Heart left ventricle (tissue), 16 donors: ENCODE data around the gene LILRB1. TPM values are rescaled to one million over a fixed set of nuclear protein-coding genes. Genes with fewer than 3 reads are reported as not detected.

Experiments used
- ATAC-seq, 4 donors: fragments of 200-7000 bp; cut with Tn5 transposase; one replicate each; pipeline ENCODE4 v1.9.1; 2020 to 2022; ENCODE audit warnings: moderate library complexity in 4 of 4, mild to moderate bottlenecking in 3 of 4, moderate number of reproducible peaks in 1 of 4
- DNase-seq, 5 donors: peaks; one replicate each; pipeline ENCODE4 v3.0.0-alpha.2; 2020
- H3K27ac ChIP-seq, 12 donors: fragments of 200-600 bp; sonication (generic) in 4 of 12; one replicate each; pipeline versions ENCODE4 v1.5.0 to v1.8.0; 2016 to 2022; ENCODE audit warnings: mild to moderate bottlenecking in 2 of 12
- H3K27me3 ChIP-seq, 9 donors: fragments of 200-600 bp; sonication (generic) in 2 of 9; one replicate each; pipeline versions ENCODE4 v1.5.1 to v1.8.0; 2016 to 2022; ENCODE audit warnings: mild to moderate bottlenecking in 3 of 9
- H3K36me3 ChIP-seq, 9 donors: fragments of 200-600 bp; sonication (generic) in 2 of 9; one replicate each; pipeline versions ENCODE4 v1.5.0 to v1.8.0; 2018 to 2022; ENCODE audit warnings: mild to moderate bottlenecking in 2 of 9
- H3K4me1 ChIP-seq, 12 donors: fragments of 200-600 bp; sonication (generic) in 4 of 12; one replicate each; pipeline versions ENCODE4 v1.5.0 to v1.8.0; 2016 to 2022; ENCODE audit warnings: mild to moderate bottlenecking in 3 of 12
- H3K4me3 ChIP-seq, 12 donors: fragments of 200-600 bp; sonication (generic) in 4 of 12; one replicate each; pipeline versions ENCODE4 v1.5.0 to v1.8.0; 2017 to 2022; ENCODE audit warnings: mild to moderate bottlenecking in 9 of 12, moderate library complexity in 4 of 12
- H3K9me3 ChIP-seq, 12 donors: fragments of 200-600 bp; sonication (generic) in 4 of 12; one replicate each; pipeline versions ENCODE4 v1.5.0 to v1.8.0; 2016 to 2022; ENCODE audit warnings: mild to moderate bottlenecking in 1 of 12
- POLR2A ChIP-seq, 2 donors: fragments of 450-650 bp; IDR thresholded peaks; one replicate each; pipeline ENCODE4 v1.6.1; 2017; ENCODE audit warnings: antibody characterized with exemption in 2 of 2, mild to moderate bottlenecking in 2 of 2, moderate library complexity in 2 of 2
- WGBS, 4 donors: extraction: QIAGEN DNeasy Blood & Tissue Kit in 2 of 4; methylation state at CpG; one replicate each; pipeline versions ENCODE4 v1.1.5 to v1.1.7; 2013 to 2018; 5-methylcytosine and 5-hydroxymethylcytosine counted together
- intact Hi-C, 10 donors: fragments of 100-400 bp; cut with DNase I; formaldehyde crosslinking; loops; one replicate each; pipeline versions ENCODE4 v1.11.1 to v1.14.2; 2022
- polyA plus RNA-seq, 2 donors: library from polyadenylated mRNA; stranded (reverse); fragments of 200-250 nt; gene quantifications; one replicate each; pipeline ENCODE4 v1.2.3, GENCODE V29; 2013
- total RNA-seq, 9 donors: library from RNA; depleted of rRNA in 2 of 9; stranded (reverse); fragments of >200 nt in 2 of 9; fragmentation: NEBNext Ultra II Directional in 3 of 9; extraction: Animal tissue kit (Norgen Biotek cat#: 25700) in 3 of 9; gene quantifications; one replicate each; pipeline versions ENCODE4 v1.1.0 to v1.2.4, GENCODE V29; 2016 to 2023
- TF ChIP-seq, protein P1 (sequence below), 12 donors: fragments of 200-600 bp; sonication (generic) in 4 of 12; IDR thresholded peaks; one replicate each; pipeline versions ENCODE4 v1.5.0 to v1.8.0; 2018 to 2022; ENCODE audit warnings: antibody characterized with exemption in 12 of 12, mild to moderate bottlenecking in 5 of 12
- donor health status: ischemic (EF 13 %, LVEDD 7.1; RV severe dilation, severe dysfunction).
- donor health status: healthy with polysubstance abuse.
- donor health status: DM: no; HTN: yes; CAD: no.
- donor health status: DM: no; HTN: no; CAD: no.
- donor health status: ischemic (EF 25% LVEDD 6.9; RV normal size, moderate dysfunction).
- donor health status: ischemic (EF 25% LVEDD 5.7; RV mildly dilated, moderate dysfunction).
- donor health status: healthy.
- donor health status: DM: yes; HTN: yes; CAD: no.
- donor health status: ischemic (EF 35%, LVEDD 5.7; RV mildly dilated, moderate dysfunction).
- donor health status: nonischemic (EF 11% LVEDD 7.7; RV severe dilation, severe dysfunction).
- donor health status: DM: yes; HTN: yes; CAD: no.
- donor health status: PGD.
- donor health status: ischemic (EF 29% LVEDD 5.4; RV normal size, mild dysfunction).
- donor health status: nonischemic (EF 23%, LVEDD 6.1; RV moderate dilation, normal function).

Gene LILRB1
- total and polyA plus RNA-seq, 11 donors, result 0.16 to 35.6 (median 1.0) TPM

DNA sequence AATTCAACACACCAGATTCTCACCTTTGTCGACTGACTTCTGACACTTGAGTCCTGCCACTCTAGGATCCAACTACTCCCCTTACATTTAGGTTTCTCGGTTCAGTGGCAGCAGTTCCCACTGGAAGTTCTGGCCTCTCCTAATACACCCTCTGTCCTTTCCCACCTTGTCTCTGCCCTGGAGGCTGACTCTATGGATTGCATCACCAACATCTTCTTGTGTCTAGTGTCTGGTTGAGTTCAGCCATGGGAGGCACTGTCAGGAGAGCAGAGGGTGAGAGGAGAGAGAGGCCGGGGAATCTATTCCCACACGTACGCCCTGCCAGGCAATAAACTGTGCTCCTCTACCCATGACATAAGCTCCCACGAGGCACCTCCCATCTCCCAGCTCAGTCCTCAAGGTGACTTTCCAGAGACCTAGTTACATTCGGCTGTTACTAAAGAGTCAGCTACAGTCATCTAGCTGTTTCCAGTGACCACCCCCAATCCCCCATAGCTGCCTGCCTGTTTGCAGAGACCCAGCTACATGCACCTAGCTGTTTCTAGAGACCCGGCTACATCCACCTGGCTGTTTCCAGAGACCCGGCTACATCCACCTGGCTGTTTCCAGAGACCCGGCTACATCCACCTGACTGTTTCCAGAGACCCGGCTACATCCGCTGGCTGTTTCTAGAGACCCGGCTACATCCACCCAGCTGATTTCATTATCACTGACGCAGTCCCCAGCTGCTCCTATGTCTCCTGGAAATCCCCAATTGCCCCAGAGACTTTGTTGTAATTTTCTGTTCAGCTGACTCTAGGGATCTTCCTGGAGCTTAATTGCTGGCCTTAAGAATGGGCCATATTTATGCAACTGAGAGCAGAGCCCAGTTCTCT is 24.4 kb downstream of the LILRB1 start:
- 69 to 74% (median 72%) methylated on average over 14 of the region's 14 CpGs for WGBS, 4 donors
- intact Hi-C loops, result loop anchor here in 1 of 10 donors (10.0 kb wide), 1 partner anchor 270 kb away; no protein-coding TSS in a partner anchor
- Histone ChIP-seq H3K36me3 (peaks cover 0 to 5% (median 0%) of the 10 kb centered on the region in 9 donors), H3K9me3 (no peaks in the 10 kb centered on the region), H3K27me3 (peaks cover 0 to 16% (median 7%) of the 10 kb centered on the region in 9 donors), H3K4me1 (peaks cover 0 to 8% (median 0%) of the 10 kb centered on the region in 12 donors), H3K27ac (no peak overlapping the region), H3K4me3 (no peak overlapping the region)
- ATAC-seq (peak in 1 of 4 donors; percentile 50), DNase-seq (no peak)
- no peak for TF ChIP-seq POLR2A (IDR thresholded peaks at IDR 0.05)
- TF ChIP-seq, protein P1, sequence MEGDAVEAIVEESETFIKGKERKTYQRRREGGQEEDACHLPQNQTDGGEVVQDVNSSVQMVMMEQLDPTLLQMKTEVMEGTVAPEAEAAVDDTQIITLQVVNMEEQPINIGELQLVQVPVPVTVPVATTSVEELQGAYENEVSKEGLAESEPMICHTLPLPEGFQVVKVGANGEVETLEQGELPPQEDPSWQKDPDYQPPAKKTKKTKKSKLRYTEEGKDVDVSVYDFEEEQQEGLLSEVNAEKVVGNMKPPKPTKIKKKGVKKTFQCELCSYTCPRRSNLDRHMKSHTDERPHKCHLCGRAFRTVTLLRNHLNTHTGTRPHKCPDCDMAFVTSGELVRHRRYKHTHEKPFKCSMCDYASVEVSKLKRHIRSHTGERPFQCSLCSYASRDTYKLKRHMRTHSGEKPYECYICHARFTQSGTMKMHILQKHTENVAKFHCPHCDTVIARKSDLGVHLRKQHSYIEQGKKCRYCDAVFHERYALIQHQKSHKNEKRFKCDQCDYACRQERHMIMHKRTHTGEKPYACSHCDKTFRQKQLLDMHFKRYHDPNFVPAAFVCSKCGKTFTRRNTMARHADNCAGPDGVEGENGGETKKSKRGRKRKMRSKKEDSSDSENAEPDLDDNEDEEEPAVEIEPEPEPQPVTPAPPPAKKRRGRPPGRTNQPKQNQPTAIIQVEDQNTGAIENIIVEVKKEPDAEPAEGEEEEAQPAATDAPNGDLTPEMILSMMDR (IDR thresholded peaks at IDR 0.05), result no peak

- H3K9me3 ChIP-seq, result no peaks in the 10 kb centered on the region
Measured at GRCh38 chr19:54659300-54659699, 29.0 kb downstream of the LILRB1 start.

DNA sequence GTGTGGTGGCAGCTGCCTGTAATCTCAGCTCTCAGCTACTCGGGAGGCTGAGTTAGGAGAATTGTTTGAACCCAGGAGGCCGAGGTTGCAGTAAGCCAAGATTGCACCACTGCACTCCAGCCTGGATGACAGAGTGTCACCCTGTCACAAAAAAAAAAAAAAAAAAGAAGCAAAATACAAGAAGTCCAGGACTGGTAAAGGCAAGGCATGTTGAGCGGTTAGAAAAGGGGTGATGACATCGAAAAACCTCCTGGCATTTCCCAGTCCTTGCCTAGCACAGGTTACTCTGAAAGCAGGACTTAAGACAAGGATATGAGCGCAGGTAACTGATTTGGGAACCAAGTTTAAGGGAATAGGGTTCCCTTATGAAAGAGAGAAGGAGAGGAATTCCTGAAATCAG is 30.0 kb downstream of the LILRB1 start:
- Histone ChIP-seq H3K9me3 (no peaks in the 10 kb centered on the region), H3K27me3 (peaks cover 0 to 10% (median 0%) of the 10 kb centered on the region in 9 donors), H3K4me3 (no peak overlapping the region), H3K27ac (peak overlapping the region in 1 of 12 donors; percentile 62), H3K36me3 (peaks cover 0 to 7% (median 0%) of the 10 kb centered on the region in 9 donors), H3K4me1 (peaks cover 0 to 15% (median 0%) of the 10 kb centered on the region in 12 donors)
- WGBS, 4 donors, result 73 to 79% (median 76%) methylated on average over 5 of the region's 5 CpGs
- intact Hi-C loops, result loop anchor here in 1 of 10 donors (10.0 kb wide), 1 partner anchor 264 kb away; no protein-coding TSS in a partner anchor
- DNase-seq (no peak), ATAC-seq (no peak)
- TF ChIP-seq, protein P1 (IDR thresholded peaks at IDR 0.05), result no peak
- TF ChIP-seq POLR2A (IDR thresholded peaks at IDR 0.05), result no peak

More at GRCh38 chr19:54659300-54659699, 29.0 kb downstream of the LILRB1 start:
- DNase-seq, result no peak
- peaks cover 0 to 20% (median 0%) of the 10 kb centered on the region in 12 donors for H3K4me1 ChIP-seq
- no peak overlapping the region for H3K27ac ChIP-seq
- intact Hi-C loops, result loop anchor here in 1 of 10 donors (10.0 kb wide), 1 partner anchor 266 kb away; no protein-coding TSS in a partner anchor
- peaks cover 0 to 10% (median 0%) of the 10 kb centered on the region in 9 donors for H3K27me3 ChIP-seq
- ATAC-seq, result no peak
- no peak overlapping the region for H3K4me3 ChIP-seq
- H3K36me3 ChIP-seq, result peaks cover 0 to 5% (median 0%) of the 10 kb centered on the region in 9 donors
- TF ChIP-seq POLR2A (IDR thresholded peaks at IDR 0.05), result no peak
- TF ChIP-seq, protein P1 (IDR thresholded peaks at IDR 0.05), result no peak
- 68 to 79% (median 75%) methylated on average over 6 of the region's 6 CpGs for WGBS, 4 donors

GRCh38 chr19:54660964-54661363 is 30.7 kb downstream of the LILRB1 start:
- 71 to 77% (median 72%) methylated on average over 6 of the region's 6 CpGs for WGBS, 4 donors
- peak overlapping the region in 1 of 12 donors; percentile 62 for H3K27ac ChIP-seq
- peaks cover 0 to 13% (median 0%) of the 10 kb centered on the region in 9 donors for H3K36me3 ChIP-seq
- peaks cover 0 to 15% (median 0%) of the 10 kb centered on the region in 12 donors for H3K4me1 ChIP-seq
- intact Hi-C loops, result loop anchor here in 1 of 10 donors (10.0 kb wide), 1 partner anchor 264 kb away; no protein-coding TSS in a partner anchor
- no peaks in the 10 kb centered on the region for H3K9me3 ChIP-seq
- H3K4me3 ChIP-seq, result no peak overlapping the region
- no peak for DNase-seq
- no peak for ATAC-seq
- TF ChIP-seq POLR2A (IDR thresholded peaks at IDR 0.05), result no peak
- TF ChIP-seq, protein P1 (IDR thresholded peaks at IDR 0.05), result no peak
- peaks cover 0 to 10% (median 0%) of the 10 kb centered on the region in 9 donors for H3K27me3 ChIP-seq
